HUES48 (cell line): ENCODE results near the gene AP1M1.

Source experiments
- H3K27ac ChIP-seq: one replicate; pipeline ENCODE4 v1.7.0; 2013; ENCODE audit warnings: low read depth, low read length, inconsistent platforms
- H3K27me3 ChIP-seq: 2 replicates; pipeline ENCODE4 v1.6.1; 2013; ENCODE audit warnings: mild to moderate bottlenecking, low read length; ENCODE audit not compliant: control insufficient read depth, insufficient read depth
- H3K36me3 ChIP-seq: 2 replicates; pipeline ENCODE4 v1.6.1; 2013; ENCODE audit warnings: low read length; ENCODE audit not compliant: control insufficient read depth, insufficient read depth
- H3K4me1 ChIP-seq: 2 replicates; pipeline ENCODE4 v1.6.1; 2013; ENCODE audit warnings: mild to moderate bottlenecking, low read length; ENCODE audit not compliant: control insufficient read depth, insufficient read depth
- H3K4me3 ChIP-seq: 2 replicates; pipeline ENCODE4 v1.5.1; 2013; ENCODE audit warnings: mild to moderate bottlenecking, low read depth, low read length
- H3K9ac ChIP-seq: 2 replicates; pipeline ENCODE4 v1.6.1; 2013; ENCODE audit warnings: mild to moderate bottlenecking, low read depth, low read length, moderate library complexity
- H3K9me3 ChIP-seq: 2 replicates; pipeline ENCODE4 v1.6.1; 2013; ENCODE audit warnings: low read length; ENCODE audit not compliant: control insufficient read depth, insufficient read depth

AP1M1 gene

DNA sequence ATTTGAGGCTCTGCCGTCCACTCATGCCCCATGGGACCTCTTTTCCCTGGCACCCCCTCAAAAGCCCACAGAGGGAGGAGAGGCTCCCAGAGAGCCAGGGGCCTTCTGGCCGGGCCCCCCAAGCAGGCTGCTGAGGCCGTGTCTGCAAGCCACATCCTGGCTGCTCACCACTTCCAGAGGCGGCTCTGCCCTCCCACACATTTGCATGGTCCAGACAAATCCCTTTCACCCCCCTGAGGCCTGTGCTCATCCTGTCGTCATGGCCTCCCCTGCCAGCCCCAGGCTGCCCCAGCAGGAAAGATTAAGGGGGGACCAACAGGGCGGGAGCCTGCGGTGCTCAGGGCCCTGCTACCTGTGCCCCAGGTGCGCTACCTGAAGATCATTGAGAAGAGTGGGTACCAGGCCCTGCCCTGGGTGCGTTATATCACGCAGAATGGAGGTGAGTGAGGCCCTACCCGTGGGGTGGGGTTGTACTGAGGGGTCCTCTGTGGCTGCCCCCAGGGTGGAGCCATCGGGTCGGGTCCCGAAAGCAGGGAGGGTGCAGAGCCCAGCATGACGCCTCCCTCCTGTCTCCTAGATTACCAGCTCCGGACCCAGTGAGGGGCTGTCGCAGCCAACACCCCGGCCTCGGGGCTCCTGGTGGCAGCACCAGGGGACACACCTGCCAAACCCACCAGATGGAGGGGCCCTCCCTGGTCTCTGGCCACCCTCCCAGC is 36.3 kb downstream of the AP1M1 start:
- no peak overlapping the region for H3K9ac ChIP-seq
- H3K4me3 ChIP-seq = no peak overlapping the region
- no peaks in the 10 kb centered on the region for H3K9me3 ChIP-seq
- no peak overlapping the region for H3K27ac ChIP-seq
- no peaks in the 10 kb centered on the region for H3K27me3 ChIP-seq
- peaks cover 3% of the 10 kb centered on the region; the same call in 1 of the 2 replicates for H3K36me3 ChIP-seq
- H3K4me1 ChIP-seq = no peaks in the 10 kb centered on the region

- Histone ChIP-seq H3K27me3 (no peaks in the 10 kb centered on the region), H3K36me3 (peaks cover 2% of the 10 kb centered on the region; the same call in 1 of the 2 replicates), H3K4me1 (no peaks in the 10 kb centered on the region), H3K4me3 (no peak overlapping the region), H3K27ac (no peak overlapping the region), H3K9ac (no peak overlapping the region), H3K9me3 (no peaks in the 10 kb centered on the region)
Measured at GRCh38 chr19:16234552-16235445, 37.1 kb downstream of the AP1M1 start.

DNA sequence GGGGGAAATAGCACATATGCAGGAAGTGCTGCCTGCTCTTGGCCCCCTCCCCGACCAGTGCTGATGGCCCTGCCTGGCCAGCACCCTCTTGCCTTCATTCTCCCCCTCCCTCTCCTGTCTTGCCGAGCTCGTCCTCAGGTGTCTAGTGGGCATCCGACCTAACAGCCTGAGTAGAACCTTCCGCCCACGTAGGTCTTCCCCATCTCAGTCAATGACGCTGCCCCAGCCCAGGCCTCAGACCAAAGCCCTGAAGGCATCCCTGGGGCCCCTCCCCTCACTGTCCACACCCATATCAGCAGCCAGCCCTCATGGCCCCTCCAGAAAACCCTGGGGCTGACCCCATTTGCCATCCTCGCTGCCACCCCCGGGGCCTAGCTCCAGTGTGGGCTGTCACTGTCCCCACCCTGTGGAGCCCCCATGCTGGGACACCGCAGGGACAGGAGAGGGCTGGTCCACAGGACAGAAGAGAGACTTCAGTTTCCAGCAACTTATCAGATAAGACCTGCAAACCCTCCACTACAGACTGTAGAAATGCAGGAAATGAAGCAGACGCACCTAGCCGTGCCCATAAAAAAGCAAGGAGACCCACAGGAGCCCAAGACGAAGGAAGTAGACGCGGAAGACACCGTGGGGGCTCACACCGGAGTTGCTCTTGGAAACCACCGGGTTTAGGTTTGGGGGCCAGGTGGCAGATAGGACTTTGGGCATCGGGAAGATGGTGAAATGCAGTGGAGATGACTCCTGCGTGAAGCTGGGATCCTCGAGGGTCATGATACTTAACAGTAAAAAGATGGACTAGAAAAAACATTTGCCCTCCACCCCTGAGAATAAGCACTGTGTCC is 38.3 kb downstream of the AP1M1 start:
- Histone ChIP-seq H3K9ac (no peak overlapping the region), H3K4me3 (no peak overlapping the region), H3K9me3 (no peaks in the 10 kb centered on the region), H3K27ac (no peak overlapping the region), H3K27me3 (no peaks in the 10 kb centered on the region), H3K36me3 (no peaks in the 10 kb centered on the region; the same call in 1 of the 2 replicates), H3K4me1 (no peaks in the 10 kb centered on the region)

DNA sequence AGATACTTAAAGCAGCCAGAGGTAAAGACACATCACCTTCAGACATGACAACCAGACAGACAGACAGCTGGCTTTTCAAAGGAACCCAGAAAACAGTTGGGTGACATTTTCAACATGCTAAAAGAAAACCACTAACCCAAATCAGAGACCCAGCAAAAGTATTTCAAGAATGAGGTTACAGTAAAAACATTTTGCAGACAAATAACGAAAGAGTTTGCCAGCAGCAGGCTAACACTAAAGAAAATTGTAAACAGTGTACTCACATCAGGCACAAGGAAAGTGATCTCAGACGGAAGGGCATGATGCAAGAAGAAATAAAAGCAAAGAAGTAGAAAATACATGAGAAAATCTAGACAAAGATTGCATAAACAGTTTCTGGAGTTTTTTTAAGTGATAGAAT is 46.4 kb downstream of the AP1M1 start:
- no peak overlapping the region for H3K27ac ChIP-seq
- no peaks in the 10 kb centered on the region for H3K36me3 ChIP-seq
- no peak overlapping the region for H3K4me3 ChIP-seq
- no peaks in the 10 kb centered on the region for H3K27me3 ChIP-seq
- H3K4me1 ChIP-seq = no peaks in the 10 kb centered on the region
- no peak overlapping the region for H3K9ac ChIP-seq
- no peaks in the 10 kb centered on the region for H3K9me3 ChIP-seq

DNA sequence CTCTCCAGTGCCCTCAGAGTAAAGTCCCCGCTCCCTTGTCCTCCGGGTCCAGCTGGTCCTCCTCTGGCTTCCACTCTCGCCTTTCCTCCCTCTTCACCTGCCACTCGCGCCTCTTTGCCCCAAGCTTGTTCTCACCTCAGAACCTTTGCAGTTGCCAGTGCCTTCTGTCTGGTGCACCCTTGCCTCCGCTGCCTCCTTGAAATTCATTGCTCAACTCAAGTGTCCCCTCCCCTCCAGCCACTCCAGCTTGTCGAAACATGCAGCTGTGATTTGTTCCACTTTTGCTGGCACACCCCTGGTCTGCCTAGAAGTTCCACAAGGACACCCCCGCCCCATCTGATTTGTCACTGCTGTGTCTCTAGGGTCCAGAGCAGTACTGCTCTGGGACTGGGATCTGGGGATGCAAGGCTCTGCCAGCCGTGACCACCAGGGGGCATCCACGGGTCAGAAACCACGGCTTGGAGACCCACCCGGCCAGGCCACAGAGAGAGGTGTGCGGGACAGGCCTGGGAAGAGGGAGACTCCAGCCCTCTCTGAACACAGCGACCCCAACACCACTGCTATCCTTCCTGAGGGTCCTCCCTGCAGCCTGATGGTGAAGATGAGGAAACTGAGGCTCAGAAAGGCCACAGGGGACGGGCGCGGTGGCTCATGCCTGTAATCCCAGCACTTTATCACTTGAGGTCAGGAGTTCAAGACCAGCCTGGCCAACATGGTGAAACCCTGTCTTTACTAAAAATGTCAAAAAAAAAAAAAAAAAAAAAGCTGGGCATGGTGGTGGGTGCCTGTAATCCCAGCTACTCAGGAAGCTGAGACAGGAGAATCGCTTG is 49.9 kb downstream of the AP1M1 start:
- H3K9ac ChIP-seq = no peak overlapping the region
- no peaks in the 10 kb centered on the region for H3K27me3 ChIP-seq
- no peaks in the 10 kb centered on the region for H3K4me1 ChIP-seq
- no peak overlapping the region for H3K27ac ChIP-seq
- no peak overlapping the region for H3K4me3 ChIP-seq
- H3K9me3 ChIP-seq = no peaks in the 10 kb centered on the region
- H3K36me3 ChIP-seq = no peaks in the 10 kb centered on the region

DNA sequence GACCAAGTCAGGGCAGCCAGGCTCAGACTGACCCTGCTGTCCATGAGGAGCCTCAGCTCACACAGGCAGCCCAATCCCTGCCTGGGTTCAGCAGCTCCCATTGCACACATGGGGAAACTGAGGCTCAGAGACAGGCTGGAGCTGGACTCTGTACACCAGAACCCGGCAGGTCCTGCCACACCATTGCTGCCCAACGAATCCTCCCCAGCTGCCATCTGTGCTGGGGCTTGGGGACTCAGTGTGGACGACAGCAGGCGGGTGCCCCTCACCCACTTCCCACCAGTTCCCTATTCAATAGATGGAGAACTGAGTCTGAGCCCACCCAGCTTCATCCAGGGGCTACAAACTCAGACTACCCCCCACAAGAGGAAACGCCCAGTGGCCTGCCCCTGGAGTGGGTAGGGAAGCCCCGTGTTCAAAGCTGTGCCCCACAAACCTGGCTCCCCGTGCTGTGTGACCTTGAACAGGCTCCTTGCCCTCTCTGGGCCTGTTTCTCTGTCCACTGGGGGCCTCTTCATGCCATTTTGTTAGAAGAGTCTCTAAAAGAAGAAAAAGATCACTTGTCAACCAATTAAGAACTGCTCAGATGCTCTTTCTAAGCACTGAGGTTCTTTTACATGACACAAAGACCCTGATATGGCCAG is 50.8 kb downstream of the AP1M1 start:
- Histone ChIP-seq H3K27me3 (no peaks in the 10 kb centered on the region), H3K36me3 (no peaks in the 10 kb centered on the region), H3K9me3 (no peaks in the 10 kb centered on the region), H3K4me3 (no peak overlapping the region), H3K9ac (no peak overlapping the region), H3K27ac (no peak overlapping the region), H3K4me1 (no peaks in the 10 kb centered on the region)

DNA sequence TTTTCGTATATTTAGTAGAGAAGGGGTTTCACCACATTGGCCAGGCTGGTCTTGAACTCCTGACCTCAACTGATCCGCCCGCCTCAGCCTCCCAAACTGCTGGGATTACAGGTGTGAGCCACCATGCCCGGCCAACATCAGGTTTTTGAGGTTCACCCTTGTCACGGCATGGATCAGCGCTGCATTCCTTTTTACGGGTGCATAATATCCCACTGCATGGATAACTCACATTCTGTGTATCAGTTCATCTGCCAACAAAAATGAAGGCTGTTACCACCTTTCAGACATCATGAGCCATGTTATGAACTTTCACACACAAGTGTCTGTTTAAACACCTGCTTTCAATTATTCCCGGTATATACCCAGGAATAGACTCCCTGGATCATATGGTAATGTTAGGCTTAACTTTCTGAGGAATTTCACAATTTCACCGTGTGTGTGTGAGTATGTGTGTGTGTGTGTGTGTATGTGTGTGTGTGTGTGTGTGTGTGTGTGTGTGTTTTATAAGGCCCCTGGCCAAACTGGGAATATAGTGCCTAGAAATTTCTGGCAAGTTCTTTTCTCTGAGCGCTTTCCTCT is 52.2 kb downstream of the AP1M1 start:
- H3K4me3 ChIP-seq = no peak overlapping the region
- H3K27ac ChIP-seq = no peak overlapping the region
- H3K27me3 ChIP-seq = no peaks in the 10 kb centered on the region
- H3K9me3 ChIP-seq = no peaks in the 10 kb centered on the region
- H3K4me1 ChIP-seq = no peaks in the 10 kb centered on the region
- no peak overlapping the region for H3K9ac ChIP-seq
- no peaks in the 10 kb centered on the region for H3K36me3 ChIP-seq

GRCh38 chr19:16252459-16253205 is 54.9 kb downstream of the AP1M1 start:
- Histone ChIP-seq H3K27ac (no peak overlapping the region), H3K9ac (no peak overlapping the region), H3K9me3 (no peaks in the 10 kb centered on the region), H3K4me3 (no peak overlapping the region), H3K27me3 (no peaks in the 10 kb centered on the region), H3K36me3 (no peaks in the 10 kb centered on the region), H3K4me1 (no peaks in the 10 kb centered on the region)

- no peak overlapping the region for H3K27ac ChIP-seq
- no peaks in the 10 kb centered on the region for H3K27me3 ChIP-seq
- H3K9ac ChIP-seq = no peak overlapping the region
- H3K9me3 ChIP-seq = no peaks in the 10 kb centered on the region
- H3K4me1 ChIP-seq = no peaks in the 10 kb centered on the region
- no peaks in the 10 kb centered on the region for H3K36me3 ChIP-seq
- no peak overlapping the region for H3K4me3 ChIP-seq
Measured at GRCh38 chr19:16254851-16255408, 57.2 kb downstream of the AP1M1 start.
